Activated CD8-positive, alpha-beta memory T cell treated with anti-CD3 and anti-CD28 coated beads for 1 hour (primary cell): ENCODE results near the gene SELENOT.
"Not testable (repeated sequence)": the region's sequence is repeated elsewhere in the genome, so short reads cannot be mapped to it uniquely, and the experiment has no call there.

Source experiments
- DNase-seq, 2 donors: peaks; one replicate each; pipeline ENCODE4 v3.0.0-alpha.2; 2020; ENCODE audit warnings: low read depth in 1 of 2; ENCODE audit errors: extremely low read depth in 1 of 2

SELENOT gene

DNA sequence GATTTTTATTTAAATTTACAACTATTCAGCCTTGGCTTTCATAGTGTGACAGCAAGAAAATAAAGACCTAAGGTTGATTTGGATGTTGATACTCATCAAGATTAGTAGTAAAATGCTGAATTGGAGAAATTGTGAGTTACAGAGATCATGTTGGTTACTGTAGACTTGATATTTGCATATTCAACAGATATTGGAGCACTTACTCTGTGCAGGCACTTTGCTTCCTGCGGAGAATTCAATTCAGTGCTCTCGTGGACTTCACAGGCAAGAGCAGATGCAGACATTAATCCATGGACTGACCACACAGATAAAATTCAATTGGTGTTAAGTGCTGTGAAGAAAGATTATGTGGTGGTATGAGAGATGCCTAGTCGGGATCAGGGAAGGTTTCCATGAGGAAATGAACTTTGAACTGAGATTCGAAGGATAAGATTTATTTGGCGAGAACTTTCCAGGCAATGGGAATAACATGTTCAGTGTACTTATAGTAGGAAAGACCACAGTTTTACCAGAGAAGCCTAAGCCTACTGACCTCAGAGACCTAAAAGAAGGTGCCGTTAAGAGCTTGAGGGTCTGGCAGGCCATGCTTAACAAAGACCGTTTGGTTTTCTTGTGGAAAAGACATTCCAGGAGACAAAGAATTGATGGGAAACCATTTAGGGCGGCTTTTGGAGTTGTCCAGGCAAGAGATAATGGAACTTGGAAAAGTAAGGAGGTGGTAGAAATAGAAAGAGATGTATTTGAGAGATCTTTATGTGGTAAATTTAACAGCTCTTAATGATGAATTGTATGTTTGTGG lies 4.3 kb downstream of the SELENOT start:
- no peak for DNase-seq

DNA sequence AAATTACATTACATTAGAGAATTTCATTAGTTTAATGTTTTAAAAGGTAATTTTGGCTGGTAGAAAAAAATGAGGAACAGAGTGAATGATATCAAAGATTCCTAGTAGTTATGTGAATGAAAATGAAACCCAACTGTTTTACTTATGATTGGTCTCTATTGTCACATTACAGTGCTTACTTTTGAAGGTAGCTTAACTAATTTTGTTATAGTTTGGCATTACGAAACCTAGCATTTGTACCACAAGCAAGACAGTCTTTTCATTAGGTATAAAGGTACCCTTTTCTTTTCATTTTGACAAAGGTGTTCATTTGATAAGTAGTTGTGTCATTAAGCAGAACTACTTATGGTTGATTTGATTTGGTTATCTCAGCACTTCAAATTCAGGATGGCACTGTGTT lies 6.9 kb downstream of the SELENOT start:
- no peak for DNase-seq

DNA sequence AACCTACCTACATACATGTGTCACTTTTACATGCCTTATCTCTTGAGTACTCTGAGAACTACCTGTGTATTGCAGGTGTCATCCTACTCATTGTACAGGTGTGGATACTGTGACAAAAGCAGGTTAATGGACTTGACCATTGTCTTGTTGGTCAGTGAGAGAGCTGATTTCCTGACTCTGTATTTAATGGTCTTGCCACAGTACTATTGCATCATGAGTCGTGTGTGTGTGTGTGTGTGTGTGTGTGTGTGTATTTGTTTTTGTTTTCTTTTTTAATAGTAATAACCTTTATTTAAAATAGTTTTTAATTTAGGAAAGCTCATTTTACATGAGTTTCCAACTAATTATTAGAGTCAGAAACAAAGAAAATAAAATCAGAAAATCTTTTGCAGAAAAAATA lies 7.7 kb downstream of the SELENOT start:
- DNase-seq = no peak

DNA sequence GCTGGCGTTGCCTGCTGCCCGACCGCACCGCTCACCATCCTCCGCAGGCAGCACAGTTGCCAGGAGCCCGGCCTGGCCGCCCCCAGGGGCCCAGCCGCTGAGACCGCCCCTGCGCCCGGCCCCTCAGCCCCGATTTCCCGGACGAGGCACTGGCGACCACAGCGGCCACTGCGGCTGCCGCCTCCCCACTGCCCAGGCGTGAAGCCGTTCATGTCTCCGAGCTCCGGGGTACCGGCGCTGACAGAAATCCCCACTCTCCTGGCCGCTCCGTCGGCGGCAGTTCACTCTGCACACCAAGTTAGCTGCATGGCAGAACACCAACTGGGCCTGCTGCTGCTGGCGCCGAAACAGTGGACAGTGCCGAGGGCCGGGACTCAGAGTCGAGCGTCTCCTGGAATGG lies 8.5 kb downstream of the SELENOT start:
- no peak for DNase-seq

DNA sequence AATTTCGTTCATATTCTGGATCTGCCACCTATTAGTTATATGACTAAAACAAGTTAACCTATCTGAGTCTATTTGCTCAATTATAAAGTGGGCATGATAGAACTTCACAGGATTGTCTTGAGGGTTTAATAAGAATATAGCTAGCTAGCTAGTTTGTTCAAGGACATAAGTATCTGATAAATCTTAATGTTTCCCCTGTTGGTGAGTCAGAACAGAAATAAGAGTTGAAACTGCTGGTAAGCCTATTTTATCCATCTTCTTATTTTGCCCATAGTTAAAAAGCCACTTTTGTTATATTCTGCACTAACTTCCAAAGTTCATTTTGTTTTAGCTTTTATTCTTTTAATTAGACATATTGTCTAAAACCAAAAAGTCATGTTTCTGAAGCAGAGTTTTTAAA lies 9.4 kb downstream of the SELENOT start:
- no peak for DNase-seq

DNA sequence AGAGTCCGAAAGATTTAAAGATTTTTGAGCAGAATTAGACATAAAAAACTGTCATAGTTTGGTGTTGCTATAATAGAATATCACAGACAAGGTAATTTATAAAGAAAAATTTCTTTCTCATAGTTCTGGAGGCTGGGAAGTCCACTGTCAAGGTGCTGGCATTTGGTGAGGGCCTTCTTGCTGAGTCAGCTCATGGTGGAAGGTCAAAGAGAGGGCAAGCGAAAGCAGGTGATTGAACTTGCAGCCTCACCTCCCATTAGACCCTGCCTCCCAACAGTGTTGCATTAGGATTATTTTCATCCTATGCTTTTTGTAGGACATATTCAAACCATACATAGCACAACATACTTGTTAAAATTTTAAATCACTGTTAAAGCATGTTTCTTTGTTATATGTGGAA lies 9.9 kb downstream of the SELENOT start:
- DNase-seq = no peak

DNA sequence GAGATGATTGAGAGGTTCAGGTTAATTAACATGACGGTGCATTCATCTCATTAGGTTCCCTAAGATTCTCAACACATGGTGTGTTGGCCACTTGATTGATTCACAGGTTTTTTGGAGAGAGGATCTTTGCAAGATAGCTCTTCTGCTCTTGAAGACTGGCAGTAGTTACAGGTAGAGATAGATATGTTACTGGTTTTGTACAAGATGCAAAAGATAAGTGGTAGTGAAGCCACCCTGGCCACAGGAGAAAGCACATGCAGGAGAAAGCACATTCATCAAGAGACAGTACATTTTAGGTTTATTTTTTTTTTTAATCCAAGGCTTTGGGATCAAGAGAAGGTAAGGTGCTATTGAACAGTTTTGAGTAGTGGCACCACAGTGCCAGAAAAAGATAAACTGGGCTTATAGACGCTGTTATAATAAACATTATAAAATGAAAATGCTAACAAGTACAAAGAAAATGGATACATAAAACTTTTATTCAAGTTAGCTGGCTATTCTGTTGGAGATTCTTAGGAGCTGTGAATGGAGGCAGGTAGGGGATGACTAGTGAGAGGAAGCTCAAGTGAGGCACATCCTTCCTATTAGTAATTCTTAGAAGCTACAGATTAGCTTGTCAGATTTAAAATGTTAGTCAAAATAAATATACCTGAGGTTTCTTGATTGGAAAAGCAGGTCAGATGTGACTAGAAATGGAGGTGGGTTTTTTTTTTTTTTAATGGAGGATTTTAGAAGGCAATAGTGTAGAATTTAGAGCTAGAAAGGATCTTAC lies 10.8 kb downstream of the SELENOT start:
- DNase-seq = no peak

DNA sequence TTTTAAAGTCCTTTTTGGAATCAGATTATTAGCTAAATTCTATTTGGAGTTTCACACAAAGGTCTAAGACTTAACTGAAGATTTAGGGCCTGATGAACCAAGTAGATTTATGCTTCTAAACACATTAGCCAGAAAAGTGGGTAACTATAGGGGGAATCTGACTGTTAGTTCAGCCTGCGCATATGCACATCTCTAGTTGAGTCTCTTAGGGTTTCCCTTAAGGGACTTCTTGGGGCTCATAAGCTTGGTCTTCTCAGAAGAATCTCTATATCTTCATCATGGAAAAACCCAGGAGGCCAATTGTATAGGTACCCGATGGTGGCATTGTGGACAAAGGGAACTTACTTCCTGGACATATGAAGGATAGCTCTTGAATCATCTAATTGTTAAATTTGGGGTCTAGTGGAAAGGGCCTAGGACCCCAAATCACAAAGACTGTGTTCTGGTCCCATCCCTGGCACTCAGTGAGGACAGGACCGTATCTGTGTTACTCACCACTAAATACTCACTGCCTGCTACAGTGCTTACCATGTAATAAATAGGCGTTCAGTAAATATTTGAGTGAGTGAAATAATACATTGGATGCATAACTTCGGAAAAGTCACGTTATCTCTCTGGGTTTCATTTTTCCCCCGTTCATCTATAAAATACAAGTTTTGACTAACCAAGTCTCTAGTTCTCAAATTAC lies 17.0 kb downstream of the SELENOT start:
- no peak for DNase-seq

DNA sequence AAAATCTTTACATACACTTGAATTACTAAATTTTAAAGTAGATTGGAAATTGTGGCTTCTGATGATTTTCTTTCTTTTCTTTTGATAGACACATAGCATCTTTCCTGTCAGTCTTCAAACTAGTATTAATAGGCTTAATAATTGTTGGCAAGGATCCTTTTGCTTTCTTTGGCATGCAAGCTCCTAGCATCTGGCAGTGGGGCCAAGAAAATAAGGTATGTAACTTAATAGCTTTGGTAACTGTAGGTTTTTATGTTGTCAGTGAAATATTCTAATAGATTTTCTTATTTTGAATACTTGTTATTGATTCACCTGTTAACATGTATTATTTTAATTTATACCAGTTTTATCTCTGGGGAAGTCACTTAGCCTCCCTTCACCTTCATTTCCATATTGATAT lies 19.8 kb downstream of the SELENOT start:
- DNase-seq = not testable (repeated sequence)

DNA sequence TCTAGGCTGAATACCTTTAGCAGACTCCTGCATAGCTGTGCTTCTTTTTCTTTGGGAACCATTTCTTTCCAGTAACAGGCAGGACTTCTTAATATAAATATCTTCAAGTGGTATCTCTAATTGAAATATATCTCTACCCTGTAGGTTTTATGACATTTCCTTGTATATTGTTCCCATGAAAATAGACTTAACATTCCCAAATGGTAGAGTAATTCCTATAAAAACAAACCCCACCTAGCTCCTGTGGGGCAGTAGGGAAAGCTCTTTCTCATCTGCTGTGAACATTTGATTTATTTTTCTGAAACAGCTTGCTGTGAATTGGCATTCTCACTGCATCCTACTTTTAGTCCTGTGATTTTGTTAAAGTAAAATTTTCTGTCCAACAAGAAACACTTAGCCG lies 20.8 kb downstream of the SELENOT start:
- DNase-seq = no peak

DNA sequence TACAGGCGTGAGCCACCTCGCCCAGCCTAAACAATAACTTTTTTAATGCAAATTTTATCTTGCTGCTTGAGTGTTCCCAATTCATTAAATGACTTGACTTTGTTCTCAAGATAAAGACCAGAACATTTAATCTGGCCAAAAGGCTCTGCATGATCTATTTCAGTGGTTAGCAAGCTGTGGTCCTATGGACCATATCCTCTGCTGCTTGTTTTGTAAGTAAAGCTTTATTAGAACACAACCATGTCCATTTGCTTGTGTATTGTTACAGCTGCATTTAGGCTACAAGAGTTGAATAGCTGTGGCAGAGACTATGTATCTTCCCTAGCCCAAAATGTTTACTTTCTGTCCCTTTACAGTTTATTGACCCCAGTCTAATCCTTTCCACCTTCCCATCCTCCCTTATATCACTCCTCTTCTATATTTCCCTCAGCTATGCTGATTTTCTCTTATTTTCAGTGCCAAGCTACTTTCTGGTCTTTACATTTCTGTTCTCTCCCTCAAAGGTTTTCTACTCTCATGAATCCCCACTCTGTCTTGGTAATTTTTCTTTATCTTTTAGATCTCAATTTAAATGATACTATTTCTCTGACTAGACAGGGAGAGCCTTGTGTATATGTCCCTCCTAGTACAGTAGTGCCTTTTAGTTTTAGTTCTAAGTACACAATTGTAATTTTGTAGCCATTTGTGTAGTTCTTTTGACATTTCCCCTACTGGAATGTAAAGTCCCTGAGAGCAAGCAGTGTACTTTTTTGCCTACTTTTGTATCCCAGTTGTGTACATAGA lies 23.2 kb downstream of the SELENOT start:
- DNase-seq = no peak

DNA sequence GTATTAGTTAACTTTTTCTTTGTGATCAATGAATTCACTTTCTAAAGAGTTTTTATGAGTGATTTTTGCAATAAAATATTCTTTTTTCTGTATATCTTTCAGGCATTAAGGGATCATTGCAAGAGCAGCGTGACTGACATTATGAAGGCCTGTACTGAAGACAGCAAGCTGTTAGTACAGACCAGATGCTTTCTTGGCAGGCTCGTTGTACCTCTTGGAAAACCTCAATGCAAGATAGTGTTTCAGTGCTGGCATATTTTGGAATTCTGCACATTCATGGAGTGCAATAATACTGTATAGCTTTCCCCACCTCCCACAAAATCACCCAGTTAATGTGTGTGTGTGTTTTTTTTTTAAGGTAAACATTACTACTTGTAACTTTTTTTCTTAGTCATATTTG lies 24.4 kb downstream of the SELENOT start:
- DNase-seq = no peak

DNA sequence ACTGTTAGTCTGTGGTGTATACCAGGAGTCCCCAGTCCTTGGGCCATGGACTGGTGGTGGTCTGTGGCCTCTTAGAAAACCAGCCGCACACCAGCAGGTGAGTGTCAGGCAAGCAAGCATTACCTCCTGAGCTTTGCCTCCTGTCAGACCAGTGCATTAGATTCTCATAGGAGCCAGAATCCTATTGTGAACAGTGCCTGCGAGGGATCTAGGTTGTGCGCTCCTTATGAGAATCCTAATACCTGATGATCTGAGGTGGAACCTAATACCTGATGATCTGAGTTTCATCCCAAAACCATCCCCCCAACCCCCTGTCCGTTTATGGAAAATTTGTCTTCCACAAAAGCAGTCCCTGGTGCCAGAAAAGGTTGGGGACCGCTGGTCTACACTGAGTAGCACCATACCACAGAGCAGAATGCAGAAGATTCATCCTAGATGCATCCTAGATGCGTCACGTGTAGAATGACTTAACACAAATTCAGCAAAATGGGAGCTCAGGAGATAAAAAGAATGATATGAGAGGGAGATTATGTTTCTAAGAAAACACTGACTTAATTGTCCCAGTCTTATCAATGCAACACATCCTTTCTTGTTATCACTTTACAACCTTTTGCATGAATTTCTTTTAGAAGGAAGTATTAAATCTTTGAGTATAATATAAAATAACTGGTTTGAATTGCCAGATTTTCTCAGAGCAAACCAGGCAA lies 28.5 kb downstream of the SELENOT start:
- DNase-seq = no peak

DNA sequence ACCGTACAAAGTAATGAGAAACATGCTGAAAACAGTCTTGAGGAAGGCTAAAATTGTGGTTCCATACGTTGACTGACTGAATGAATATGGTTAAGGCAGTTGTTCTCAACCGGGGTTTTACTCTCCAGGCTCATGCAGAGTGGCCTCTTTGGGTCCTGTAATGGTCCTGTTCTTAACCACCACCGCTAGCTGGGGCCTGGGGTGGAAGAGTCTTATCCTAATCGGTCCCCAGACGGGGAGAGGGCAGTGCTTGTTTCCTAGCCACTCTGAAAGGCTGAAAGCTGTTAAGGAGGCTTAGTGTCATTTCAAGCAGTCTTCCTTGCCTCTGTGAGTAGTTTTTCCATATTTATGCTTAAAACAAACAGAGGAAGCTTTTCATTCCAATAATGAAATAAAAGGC lies 32.0 kb downstream of the SELENOT start:
- DNase-seq = no peak

DNA sequence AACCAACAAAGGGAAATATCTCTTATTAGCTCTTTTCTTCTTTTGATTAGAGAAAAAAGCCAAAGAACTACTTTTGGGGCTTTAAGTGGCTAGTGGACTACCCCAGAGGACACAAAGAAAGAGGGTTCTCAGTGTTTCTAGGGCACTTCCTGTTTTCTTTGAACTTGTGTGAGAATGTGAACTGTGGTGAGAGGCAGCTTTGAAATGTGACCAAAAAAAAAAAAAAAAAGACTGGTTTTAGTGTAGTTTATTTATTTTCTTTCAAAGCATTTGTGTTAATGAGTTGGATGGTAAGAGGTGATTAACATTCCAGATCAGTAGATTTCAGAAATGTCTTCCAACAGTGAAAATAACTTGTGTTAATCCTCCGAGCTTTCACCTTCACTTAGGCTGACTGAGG lies 32.4 kb downstream of the SELENOT start:
- DNase-seq = no peak

DNA sequence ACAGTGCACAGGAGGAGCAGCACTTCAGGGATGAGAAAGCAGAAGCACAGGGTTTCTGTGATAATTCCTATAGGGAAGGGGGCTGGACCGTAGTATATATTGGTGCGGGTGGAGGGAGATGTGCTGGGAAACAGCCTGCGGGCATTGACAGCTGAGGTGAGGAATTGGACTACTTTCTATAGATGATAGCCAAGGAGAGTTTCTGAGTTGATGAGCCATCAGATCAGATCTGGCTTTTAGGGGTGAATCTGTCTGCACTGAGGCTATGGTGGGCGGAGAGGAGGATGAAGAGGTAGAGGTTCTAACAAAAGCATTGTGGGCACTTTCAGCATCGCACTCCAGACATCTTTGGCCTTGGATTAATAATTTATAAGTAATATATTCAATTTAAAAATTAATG lies 33.1 kb downstream of the SELENOT start:
- no peak for DNase-seq

DNA sequence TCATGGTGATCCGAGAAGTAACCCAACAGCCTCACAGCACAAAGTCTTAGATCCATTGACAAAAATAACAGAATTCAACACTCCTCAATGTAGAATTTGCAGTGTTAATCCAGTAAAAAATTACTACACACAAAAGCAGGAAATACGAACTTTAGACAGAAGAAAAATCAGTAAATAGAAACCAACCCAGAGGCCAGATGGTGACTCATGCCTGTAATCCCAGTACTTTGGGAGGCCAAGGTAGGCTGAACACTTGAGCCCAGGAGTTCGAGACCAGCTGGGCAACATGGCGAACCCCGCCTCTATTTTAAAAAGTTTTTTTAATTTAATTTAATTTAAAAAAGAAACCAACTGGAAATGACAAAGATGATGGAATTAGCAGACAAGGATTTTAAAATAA lies 36.1 kb downstream of the SELENOT start:
- DNase-seq = no peak

DNA sequence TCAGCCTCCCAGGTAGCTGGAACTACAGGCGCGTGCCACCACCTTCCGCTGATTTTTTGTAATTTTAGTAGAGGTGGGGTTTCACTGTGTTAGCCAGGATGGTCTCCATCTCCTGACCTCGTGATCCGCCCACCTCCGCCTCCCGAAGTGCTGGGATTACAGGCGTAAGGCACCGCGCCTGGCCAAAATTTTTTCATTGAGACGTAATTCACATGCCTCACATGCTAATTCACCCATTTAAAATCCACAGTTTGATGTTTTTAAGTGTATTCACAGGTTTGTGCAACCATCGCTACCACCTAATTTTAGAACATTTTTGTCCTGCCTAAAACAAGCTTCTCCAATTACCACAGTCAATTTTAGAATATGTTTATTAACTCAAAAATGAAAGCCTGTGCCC lies 37.1 kb downstream of the SELENOT start:
- DNase-seq = no peak

DNA sequence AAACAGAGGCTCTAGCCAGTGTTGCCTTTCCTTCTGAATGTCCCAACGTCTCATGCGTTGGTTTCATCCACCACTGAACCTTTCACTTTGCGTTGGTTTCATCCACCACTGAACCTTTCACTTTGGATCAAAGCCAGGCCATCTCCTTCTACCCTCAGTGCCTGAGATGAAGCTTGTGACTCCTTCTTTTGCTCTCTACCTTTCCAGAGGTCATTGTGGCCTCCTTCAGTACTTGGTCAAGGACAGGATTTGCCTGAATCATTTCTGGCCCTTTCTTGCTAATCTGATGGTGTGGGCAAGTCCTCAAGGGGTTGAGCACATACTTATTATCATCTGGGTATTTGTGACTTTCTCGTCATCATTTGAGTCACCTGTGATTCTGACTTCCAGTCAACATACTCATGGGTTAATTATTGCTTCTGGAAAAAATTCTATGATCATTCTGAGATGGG lies 50.0 kb downstream of the SELENOT start:
- DNase-seq = no peak

DNA sequence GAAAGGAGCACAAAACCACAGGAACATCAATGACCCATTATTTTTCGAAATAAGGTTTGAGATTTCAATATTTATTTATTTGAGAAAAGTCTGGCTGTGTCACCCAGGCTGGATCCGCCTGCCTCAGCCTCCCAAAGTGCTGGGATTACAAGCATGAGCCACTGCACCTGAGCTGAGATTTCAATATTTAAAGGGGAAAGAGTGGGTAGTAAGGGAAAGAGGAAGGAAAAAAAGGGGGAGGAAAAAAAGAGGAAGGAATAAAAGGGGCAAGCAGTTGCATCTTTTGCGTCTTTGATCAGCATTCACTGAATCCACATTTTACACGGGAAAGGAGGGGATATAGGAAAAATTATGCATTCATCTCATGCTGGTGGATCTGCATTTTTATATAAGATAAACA lies 53.2 kb downstream of the SELENOT start:
- no peak for DNase-seq
